ENCODE data around the gene POU6F2. TPM values are rescaled to one million over a fixed set of nuclear protein-coding genes. Genes with fewer than 3 reads are reported as not detected.

POU6F2 gene
- total RNA-seq, 1 donor from 2014 or later, result not detected

- DNase-seq (no peak), ATAC-seq (ENCODE audit: poor library complexity) (no peak)
- intact Hi-C loops (cut with DNase I), result no loop called here
Measured at GRCh38 chr7:39468808-39469374, 491.2 kb downstream of the POU6F2 start.

DNA sequence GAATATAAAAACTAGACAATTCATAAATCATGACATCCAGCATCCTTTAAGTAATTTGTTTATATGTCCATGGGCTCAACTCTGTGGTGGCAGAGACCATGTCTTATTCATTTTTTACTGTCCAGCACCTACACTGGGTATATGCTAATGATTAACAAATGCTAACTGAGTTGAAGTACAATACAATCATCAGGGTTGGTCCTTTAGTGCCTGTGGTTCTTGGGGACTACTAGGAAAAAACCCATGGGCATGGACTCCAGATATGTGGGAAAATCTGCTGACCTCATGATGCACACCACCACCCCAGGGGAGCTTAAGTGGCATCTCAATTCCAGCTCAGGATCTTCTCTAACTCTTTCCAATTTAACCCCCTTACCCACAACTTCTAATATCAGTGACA lies 503.2 kb downstream of the POU6F2 start:
- no peak for DNase-seq
- ATAC-seq (ENCODE audit: poor library complexity), result no peak
- intact Hi-C loops (cut with DNase I), result no loop called here

GRCh38 chr7:39488467-39489393 lies 511.0 kb downstream of the POU6F2 start:
- DNase-seq, result no peak
- no peak for ATAC-seq (ENCODE audit: poor library complexity)
- intact Hi-C loops (cut with DNase I), result no loop called here

DNA sequence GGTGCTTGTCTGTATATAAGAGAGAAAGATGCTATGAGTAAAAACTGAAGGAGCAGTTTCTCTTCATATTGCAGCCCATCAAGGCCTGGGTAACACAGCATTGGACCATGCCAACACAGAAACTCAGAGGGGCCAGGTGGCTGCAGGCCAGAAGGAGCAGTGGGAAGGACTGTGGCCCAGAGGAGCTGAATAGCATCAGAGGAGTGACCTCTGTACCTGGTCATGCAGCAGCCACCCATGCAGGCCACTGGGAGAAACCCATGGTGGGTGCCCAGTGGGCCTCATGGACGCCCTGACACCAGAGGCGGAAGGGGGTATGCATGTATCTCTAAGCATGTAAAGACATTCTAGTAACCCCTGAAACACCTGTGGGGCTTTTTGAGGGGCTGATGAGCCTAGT lies 512.6 kb downstream of the POU6F2 start:
- DNase-seq (no peak), ATAC-seq (ENCODE audit: poor library complexity) (no peak)
- intact Hi-C loops (cut with DNase I), result no loop called here

GRCh38 chr7:39493934-39494333 lies 516.2 kb downstream of the POU6F2 start:
- intact Hi-C loops (cut with DNase I), result no loop called here
- ATAC-seq (ENCODE audit: poor library complexity) (no peak), DNase-seq (no peak)

DNA sequence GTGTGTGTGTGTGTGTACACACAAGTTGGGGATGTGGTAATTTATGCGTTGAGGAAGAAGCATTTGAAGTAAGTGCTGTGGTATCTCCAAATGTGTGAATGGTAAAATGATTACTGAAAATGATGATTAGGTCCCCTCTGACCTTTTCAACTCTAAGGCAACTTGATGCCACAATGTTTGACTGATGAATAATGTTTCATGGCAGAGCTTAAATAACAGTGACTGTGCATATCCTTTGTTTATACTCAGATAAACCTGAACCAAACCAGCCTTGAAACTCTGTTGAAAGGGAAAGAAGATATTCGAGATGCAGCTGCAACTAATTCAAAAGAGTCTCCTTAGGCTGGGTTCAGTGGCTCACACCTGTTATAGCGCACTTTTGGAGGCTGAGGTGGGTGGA lies 523.6 kb downstream of the POU6F2 start:
- intact Hi-C loops (cut with DNase I), result no loop called here
- ATAC-seq (ENCODE audit: poor library complexity) (no peak), DNase-seq (no peak)

DNA sequence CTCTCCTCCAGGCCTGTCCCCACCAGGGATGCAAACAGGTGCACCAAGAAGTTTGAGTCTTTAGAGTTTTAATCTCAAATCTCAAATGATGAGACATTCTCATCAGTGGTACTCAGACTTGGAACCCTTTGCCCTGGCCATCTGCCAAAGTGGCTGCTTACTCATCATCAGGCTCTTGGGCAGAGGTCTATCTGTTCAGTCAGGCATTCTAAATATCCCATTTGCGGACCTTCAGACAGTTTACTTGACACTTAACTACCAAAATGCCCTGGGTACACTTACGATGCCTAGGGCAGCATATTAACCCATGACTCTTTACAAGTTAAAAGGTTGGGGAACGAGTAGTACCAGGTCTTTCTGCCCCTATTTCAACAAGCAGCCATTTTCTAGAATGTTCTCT lies 527.3 kb downstream of the POU6F2 start:
- intact Hi-C loops (cut with DNase I), result no loop called here
- ATAC-seq (ENCODE audit: poor library complexity), result no peak
- DNase-seq, result no peak

- no peak for DNase-seq
- intact Hi-C loops (cut with DNase I), result no loop called here
- ATAC-seq (ENCODE audit: poor library complexity), result no peak
Measured at GRCh38 chr7:39507866-39508551, 530.3 kb downstream of the POU6F2 start.

- intact Hi-C loops (cut with DNase I), result no loop called here
- no peak for ATAC-seq (ENCODE audit: poor library complexity)
- no peak for DNase-seq
Measured at GRCh38 chr7:39509436-39509835, 531.7 kb downstream of the POU6F2 start.

GRCh38 chr7:39509912-39510311 lies 532.2 kb downstream of the POU6F2 start:
- DNase-seq (no peak), ATAC-seq (ENCODE audit: poor library complexity) (no peak)
- intact Hi-C loops (cut with DNase I), result loop anchor here (5.0 kb wide), 1 partner anchor 1108 kb away; no protein-coding TSS in a partner anchor

DNA sequence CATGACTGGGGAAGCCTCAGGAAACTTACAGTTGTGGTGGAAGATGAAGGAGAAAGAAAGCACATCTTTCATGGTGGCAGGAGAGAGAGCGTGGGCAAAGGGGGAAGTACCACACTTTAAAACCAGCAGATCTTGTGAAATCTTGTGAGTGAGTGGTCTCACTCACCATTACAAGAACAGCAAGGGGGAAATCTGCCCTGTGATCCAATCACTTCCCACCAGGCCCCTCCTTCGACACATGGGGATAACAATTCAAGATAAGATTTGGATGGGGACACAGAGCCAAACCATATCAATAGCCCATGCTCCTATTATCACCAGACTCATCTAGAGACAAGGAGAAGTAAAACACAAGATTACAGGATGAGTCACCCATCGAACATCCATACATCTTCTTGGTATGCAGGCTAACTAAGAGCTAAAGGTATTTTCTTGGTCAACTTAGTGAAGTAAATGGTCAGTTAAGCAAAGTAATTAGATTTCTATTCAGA lies 533.2 kb downstream of the POU6F2 start:
- intact Hi-C loops (cut with DNase I), result loop anchor here (5.0 kb wide), 1 partner anchor 1109 kb away; no protein-coding TSS in a partner anchor
- ATAC-seq (ENCODE audit: poor library complexity) (no peak), DNase-seq (no peak)

DNA sequence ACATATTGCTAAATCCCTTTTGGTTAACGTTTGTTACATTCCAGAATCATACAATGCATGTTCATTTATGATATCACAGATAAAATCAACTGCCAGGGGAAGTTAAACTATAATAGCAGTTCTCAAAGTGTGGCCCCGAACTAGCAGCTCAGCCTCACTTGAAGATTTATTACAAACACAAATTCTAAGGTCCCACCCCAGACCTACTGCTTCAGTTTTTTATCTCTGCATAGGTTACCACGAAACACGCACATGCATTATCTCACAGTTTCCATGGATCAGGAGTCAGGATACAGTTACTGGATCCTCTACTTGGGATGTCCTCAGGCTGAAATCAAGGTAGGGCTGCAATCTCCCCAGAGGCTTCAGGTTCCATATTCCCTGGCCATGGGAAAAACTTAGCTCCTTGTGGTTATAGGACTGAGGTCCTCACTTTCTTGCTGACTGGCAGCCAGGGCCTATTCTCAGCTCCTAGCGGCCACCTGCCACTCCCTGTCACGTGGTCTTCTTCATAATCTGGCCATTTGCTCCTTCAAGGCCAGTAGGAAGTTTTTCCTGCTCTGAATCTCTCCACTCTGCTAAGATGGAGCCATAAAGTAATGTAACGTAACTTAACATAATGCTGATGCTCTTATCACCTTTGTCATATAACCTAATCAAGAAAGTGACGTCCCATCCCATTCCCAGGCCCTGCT lies 538.0 kb downstream of the POU6F2 start:
- ATAC-seq (ENCODE audit: poor library complexity) (no peak), DNase-seq (no peak)
- intact Hi-C loops (cut with DNase I), result no loop called here

GRCh38 chr7:39516498-39516897 lies 538.8 kb downstream of the POU6F2 start:
- intact Hi-C loops (cut with DNase I), result no loop called here
- no peak for ATAC-seq (ENCODE audit: poor library complexity)
- DNase-seq, result no peak

GRCh38 chr7:39517240-39517639 lies 539.5 kb downstream of the POU6F2 start:
- intact Hi-C loops (cut with DNase I), result no loop called here
- DNase-seq (no peak), ATAC-seq (ENCODE audit: poor library complexity) (no peak)

Other genes with a start within 250 kb of the POU6F2 start
- gene VPS41, start 68.7 kb upstream of the POU6F2 start, total RNA-seq, result 37.4 TPM

Measured in Right ventricle myocardium superior (tissue), 1 donor.